Hepatocyte (in vitro differentiated cells): ENCODE data around the gene DHX9.

ENCODE experiments used
- CTCF ChIP-seq: fragments of 200-600 bp; sonication (generic); IDR thresholded peaks from 2 replicates; pipeline ENCODE4 v1.5.1; 2016; ENCODE audit warnings: antibody characterized with exemption, mild to moderate bottlenecking; ENCODE audit not compliant: poor library complexity
- EZH2 ChIP-seq: fragments of 200-600 bp; sonication (generic); IDR thresholded peaks from 2 replicates; pipeline ENCODE4 v1.6.1; 2016; ENCODE audit warnings: antibody characterized with exemption, mild to moderate bottlenecking, borderline replicate concordance

- TF ChIP-seq CTCF (no peak), EZH2 (no peak)
These were observed 49.8 kb downstream of the DHX9 start for GRCh38 chr1:182888736-182889531.
